Uterus (tissue), 2 donors: ENCODE measurements around the gene EAF1.

Source experiments
- POLR2A ChIP-seq, 2 donors: fragments of 450-650 bp; IDR thresholded peaks; one replicate each; pipeline ENCODE4 v1.6.1; 2016; ENCODE audit warnings: antibody characterized with exemption in 2 of 2, mild to moderate bottlenecking in 1 of 2, moderate library complexity in 1 of 2
- TF ChIP-seq, protein P1 (sequence below), 4 experiments: fragments of 200-600 bp in 2 of 4; fragments of 450-650 bp in 2 of 4; sonication (generic) in 2 of 4; IDR thresholded peaks; one replicate each; pipeline ENCODE4 v1.5.1; 2016 to 2019; ENCODE audit warnings: antibody characterized with exemption in 4 of 4, mild to moderate bottlenecking in 2 of 4, moderate library complexity in 1 of 4

DNA sequence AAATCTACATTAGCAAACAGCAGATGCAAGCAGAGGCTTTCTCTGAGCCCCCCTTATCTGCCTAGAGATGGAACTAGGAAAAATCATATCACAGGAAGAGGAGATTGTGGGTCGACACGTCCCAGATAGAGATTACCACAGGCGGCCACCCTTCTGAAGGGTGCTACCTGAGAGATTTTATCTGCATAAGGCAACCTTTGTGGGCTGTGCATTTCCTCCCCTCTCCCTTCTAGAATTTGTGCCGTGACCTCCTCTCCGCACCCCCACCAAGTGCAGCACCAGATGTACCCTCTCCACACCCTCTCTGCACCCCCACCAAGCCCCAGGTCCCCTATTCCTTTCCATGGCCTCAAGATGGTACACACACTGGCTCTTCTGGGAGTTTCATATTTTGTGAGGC is 27.4 kb upstream of the EAF1 start:
- TF ChIP-seq, protein P1, sequence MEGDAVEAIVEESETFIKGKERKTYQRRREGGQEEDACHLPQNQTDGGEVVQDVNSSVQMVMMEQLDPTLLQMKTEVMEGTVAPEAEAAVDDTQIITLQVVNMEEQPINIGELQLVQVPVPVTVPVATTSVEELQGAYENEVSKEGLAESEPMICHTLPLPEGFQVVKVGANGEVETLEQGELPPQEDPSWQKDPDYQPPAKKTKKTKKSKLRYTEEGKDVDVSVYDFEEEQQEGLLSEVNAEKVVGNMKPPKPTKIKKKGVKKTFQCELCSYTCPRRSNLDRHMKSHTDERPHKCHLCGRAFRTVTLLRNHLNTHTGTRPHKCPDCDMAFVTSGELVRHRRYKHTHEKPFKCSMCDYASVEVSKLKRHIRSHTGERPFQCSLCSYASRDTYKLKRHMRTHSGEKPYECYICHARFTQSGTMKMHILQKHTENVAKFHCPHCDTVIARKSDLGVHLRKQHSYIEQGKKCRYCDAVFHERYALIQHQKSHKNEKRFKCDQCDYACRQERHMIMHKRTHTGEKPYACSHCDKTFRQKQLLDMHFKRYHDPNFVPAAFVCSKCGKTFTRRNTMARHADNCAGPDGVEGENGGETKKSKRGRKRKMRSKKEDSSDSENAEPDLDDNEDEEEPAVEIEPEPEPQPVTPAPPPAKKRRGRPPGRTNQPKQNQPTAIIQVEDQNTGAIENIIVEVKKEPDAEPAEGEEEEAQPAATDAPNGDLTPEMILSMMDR (IDR thresholded peaks at IDR 0.05), result no peak
- no peak for TF ChIP-seq POLR2A (IDR thresholded peaks at IDR 0.05)
